K562 (cell line): ENCODE data around the gene SLC35G2. TPM values are rescaled to one million over a fixed set of nuclear protein-coding genes. Genes with fewer than 3 reads are reported as not detected.
"Not testable (repeated sequence)": the region's sequence is repeated elsewhere in the genome, so short reads cannot be mapped to it uniquely, and the experiment has no call there.

ENCODE experiments used
- ATAC-seq: fragments of 200-7000 bp; cut with Tn5 transposase; 3 replicates; pipeline ENCODE4 v1.9.1; 2020; ENCODE audit warnings: moderate library complexity
- BruUV-seq: library from RNA; stranded (reverse); fragments of 400-500 nt; replicated peaks from 2 replicates; lab custom pipeline; 2021; lab: Mats Ljungman, UMichigan
- CTCF ChIA-PET: fragments of 300-600 bp; formaldehyde crosslinking; extraction: SDS; loops from one replicate; lab custom pipeline; 2021; ENCODE audit warnings: low intra/inter-chr PET ratio; lab: Yijun Ruan, JAX
- POLR2A ChIA-PET: fragments of 300-600, 350-650 bp; sonication (Branson Sonifier 250); formaldehyde crosslinking; extraction: SDS; loops from one replicate; lab custom pipeline; 2021; ENCODE audit warnings: antibody characterized with exemption, inconsistent platforms; lab: Yijun Ruan, JAX
- DNase-seq, 4 experiments: peaks; one replicate each; pipeline versions ENCODE4 v3.0.0 to v3.0.0-alpha.2; 2011 to 2018; ENCODE audit warnings: low spot score in 3 of 4, mixed read lengths in 3 of 4; ENCODE audit errors: extremely low read depth in 1 of 4
- FAIRE-seq: peaks from 2 replicates; lab custom pipeline; 2011; peaks lifted over from hg19 to GRCh38; lab: Jason Lieb, UNC
- H2AFZ ChIP-seq: 2 replicates; pipeline ENCODE4 v1.6.0; 2011; ENCODE audit warnings: low read depth, low read length, control low read depth, inconsistent platforms
- H3K27ac ChIP-seq: fragments of 200-600 bp; 3 replicates; pipeline ENCODE4 v1.8.0; 2011; ENCODE audit warnings: low read depth, mild to moderate bottlenecking, control low read depth, inconsistent platforms, low read length, moderate library complexity, mixed read lengths; ENCODE audit errors: extremely low read depth
- H3K27me3 ChIP-seq, 2 experiments: fragments of 300-600 bp in 1 of 2; 2 replicates in 1 of 2; 3 replicates in 1 of 2; pipeline versions ENCODE4 v1.6.0 to v1.8.0; 2011; ENCODE audit warnings: inconsistent platforms in 2 of 2, low read length in 2 of 2, mild to moderate bottlenecking in 1 of 2, mixed read lengths in 1 of 2, moderate library complexity in 1 of 2; ENCODE audit not compliant: control insufficient read depth in 2 of 2, insufficient read depth in 2 of 2
- H3K36me3 ChIP-seq: fragments of 300-600 bp; 3 replicates; pipeline ENCODE4 v1.8.0; 2011; ENCODE audit warnings: mild to moderate bottlenecking, low read length, inconsistent platforms; ENCODE audit not compliant: control insufficient read depth, insufficient read depth
- H3K4me1 ChIP-seq, 2 experiments: fragments of 200-600 bp in 1 of 2; replicated peaks in 1 of 2; 2 replicates in 1 of 2; 3 replicates in 1 of 2; pipeline versions ENCODE4 v1.5.1 to v1.8.0; 2011; ENCODE audit warnings: inconsistent platforms in 2 of 2, low read length in 2 of 2, mild to moderate bottlenecking in 1 of 2, mixed read lengths in 1 of 2, moderate library complexity in 1 of 2; ENCODE audit not compliant: control insufficient read depth in 2 of 2, insufficient read depth in 2 of 2
- H3K4me2 ChIP-seq: 2 replicates; pipeline ENCODE4 v1.6.1; 2011; ENCODE audit warnings: low read length, control low read depth, inconsistent platforms, mixed read lengths; ENCODE audit not compliant: insufficient read depth
- H3K4me3 ChIP-seq: fragments of 200-600 bp; sonication (generic), shearing (Covaris generic); 2 replicates; pipeline ENCODE4 v1.5.1; 2016; ENCODE audit warnings: control low read depth, inconsistent platforms
- H3K79me2 ChIP-seq: fragments of 200-600 bp; 3 replicates; pipeline ENCODE4 v1.8.0; 2011; ENCODE audit warnings: low read length, inconsistent platforms; ENCODE audit not compliant: control insufficient read depth, insufficient read depth
- H3K9ac ChIP-seq, 2 experiments: 2 replicates each; pipeline versions ENCODE4 v1.6.0 to v1.6.1; 2011; ENCODE audit warnings: low read depth in 2 of 2, low read length in 2 of 2, control low read depth in 1 of 2, inconsistent platforms in 1 of 2, mild to moderate bottlenecking in 1 of 2, mixed read lengths in 1 of 2; ENCODE audit not compliant: insufficient read depth in 1 of 2
- H3K9me1 ChIP-seq: one replicate; pipeline ENCODE4 v1.6.0; 2011; ENCODE audit warnings: inconsistent platforms, mild to moderate bottlenecking, low read length, moderate library complexity; ENCODE audit not compliant: control insufficient read depth, insufficient read depth
- H3K9me3 ChIP-seq: replicated peaks from 2 replicates; pipeline ENCODE4 v1.5.1; 2011; ENCODE audit warnings: low read depth, low read length, inconsistent platforms; ENCODE audit not compliant: control insufficient read depth, insufficient read depth
- H4K20me1 ChIP-seq: replicated peaks from 2 replicates; pipeline ENCODE4 v1.6.1; 2011; ENCODE audit warnings: low read length, inconsistent platforms, mixed read lengths; ENCODE audit not compliant: control insufficient read depth, insufficient read depth
- KDM2B ChIP-seq: fragments of 250-450 bp; sonication (Bioruptor Pico); IDR thresholded peaks from 2 replicates; pipeline ENCODE4 v1.8.0; 2021; ENCODE audit warnings: mild to moderate bottlenecking, moderate library complexity
- PPARD ChIP-seq: fragments of 250-450 bp; sonication (Bioruptor Pico); IDR thresholded peaks from 2 replicates; pipeline ENCODE4 v1.8.0; 2022; ENCODE audit warnings: inconsistent platforms, mild to moderate bottlenecking, moderate library complexity
- SAFB2 ChIP-seq: fragments of 200-400 bp; formaldehyde crosslinking; IDR thresholded peaks from 2 replicates; pipeline ENCODE4 v1.6.1; 2018; ENCODE audit warnings: borderline replicate concordance, low read length, low read depth, moderate library complexity; ENCODE audit not compliant: severe bottlenecking
- SAP30 ChIP-seq: fragments of 200-600 bp; sonication (generic); IDR thresholded peaks from 2 replicates; pipeline ENCODE4 v1.6.1; 2012; ENCODE audit warnings: borderline replicate concordance, low read depth, mild to moderate bottlenecking, moderate library complexity, low read length, control low read depth, inconsistent platforms; ENCODE audit not compliant: insufficient read depth, poor library complexity, severe bottlenecking
- SRSF7 ChIP-seq: fragments of 200-400 bp; formaldehyde crosslinking; optimal IDR thresholded peaks from 2 replicates; pipeline ENCODE3; 2017; ENCODE audit warnings: mild to moderate bottlenecking, low read depth, low read length
- XRCC3 ChIP-seq: fragments of 450-650 bp; IDR thresholded peaks from 2 replicates; pipeline ENCODE4 v1.6.1; 2017; ENCODE audit warnings: mild to moderate bottlenecking, moderate library complexity
- ZNF12 ChIP-seq: sonication (generic); formaldehyde crosslinking; IDR thresholded peaks from 2 replicates; pipeline ENCODE4 v1.4.0; 2020; ENCODE audit warnings: mild to moderate bottlenecking, missing genetic modification reagents
- ZNF75A ChIP-seq: fragments of 450-650 bp; formaldehyde crosslinking; IDR thresholded peaks from 2 replicates; pipeline ENCODE4 v1.4.0; 2020; ENCODE audit warnings: mild to moderate bottlenecking
- WGBS: fragments of 100-300 bp; shearing (Covaris generic); methylation state at CpG from one replicate; pipeline ENCODE4 v1.1.6; 2016; ENCODE audit warnings: low coverage, mixed read lengths; ENCODE audit not compliant: insufficient coverage; ENCODE audit errors: missing lambda C conversion rate; 5-methylcytosine and 5-hydroxymethylcytosine counted together
- in situ Hi-C: fragments of 300-500 bp; cut with MboI; formaldehyde crosslinking; loops from 4 replicates; pipeline ENCODE4 v1.15.0; 2018; ENCODE audit warnings: inconsistent platforms, mixed read lengths
- intact Hi-C: fragments of 100-400 bp; cut with micrococcal nuclease; formaldehyde crosslinking; loops from 2 replicates; pipeline ENCODE4 v1.14.2; 2022
- polyA plus RNA-seq, 8 experiments: library from polyadenylated mRNA; depleted of rRNA in 4 of 8; stranded (reverse) in 5 of 8; unstranded in 3 of 8; fragments of >200 nt; fragmentation: Nextera tagmentation in 2 of 8; fragmentation: Illumina TruSeq in 1 of 8; extraction: Ambion mirVana in 2 of 8; extraction: Trizol in 1 of 8; gene quantifications; 2 replicates each; pipeline versions ENCODE4 v1.2.1 to v1.2.3, GENCODE V29; 2011 to 2014; ENCODE audit warnings: inconsistent platforms in 1 of 8, missing spikeins in 1 of 8
- total RNA-seq, 7 experiments: library from RNA; depleted of rRNA in 6 of 7; stranded (reverse); fragments of >200 nt in 6 of 7; fragmentation: Illumina TruSeq in 2 of 7; extraction: Trizol in 2 of 7; gene quantifications; 2 replicates each; pipeline versions ENCODE4 v1.2.1 to v1.2.3, GENCODE V29; 2011 to 2021; ENCODE audit warnings: low replicate concordance in 1 of 7
- TF ChIP-seq, protein P1 (sequence below): fragments of 450-650 bp; IDR thresholded peaks from 2 replicates; pipeline ENCODE4 v1.6.1; 2016; ENCODE audit warnings: mild to moderate bottlenecking, moderate library complexity

SLC35G2 gene
- total and polyA plus RNA-seq, 9 of the 15 experiments (the other 6 are each of a cell fraction or from before 2014, with no cell fraction given), result 2.6 to 5.9 (median 3.2) TPM

GRCh38 chr3:136893848-136894443 lies 75.0 kb downstream of the SLC35G2 start (continued):
- TF ChIP-seq, protein P1, sequence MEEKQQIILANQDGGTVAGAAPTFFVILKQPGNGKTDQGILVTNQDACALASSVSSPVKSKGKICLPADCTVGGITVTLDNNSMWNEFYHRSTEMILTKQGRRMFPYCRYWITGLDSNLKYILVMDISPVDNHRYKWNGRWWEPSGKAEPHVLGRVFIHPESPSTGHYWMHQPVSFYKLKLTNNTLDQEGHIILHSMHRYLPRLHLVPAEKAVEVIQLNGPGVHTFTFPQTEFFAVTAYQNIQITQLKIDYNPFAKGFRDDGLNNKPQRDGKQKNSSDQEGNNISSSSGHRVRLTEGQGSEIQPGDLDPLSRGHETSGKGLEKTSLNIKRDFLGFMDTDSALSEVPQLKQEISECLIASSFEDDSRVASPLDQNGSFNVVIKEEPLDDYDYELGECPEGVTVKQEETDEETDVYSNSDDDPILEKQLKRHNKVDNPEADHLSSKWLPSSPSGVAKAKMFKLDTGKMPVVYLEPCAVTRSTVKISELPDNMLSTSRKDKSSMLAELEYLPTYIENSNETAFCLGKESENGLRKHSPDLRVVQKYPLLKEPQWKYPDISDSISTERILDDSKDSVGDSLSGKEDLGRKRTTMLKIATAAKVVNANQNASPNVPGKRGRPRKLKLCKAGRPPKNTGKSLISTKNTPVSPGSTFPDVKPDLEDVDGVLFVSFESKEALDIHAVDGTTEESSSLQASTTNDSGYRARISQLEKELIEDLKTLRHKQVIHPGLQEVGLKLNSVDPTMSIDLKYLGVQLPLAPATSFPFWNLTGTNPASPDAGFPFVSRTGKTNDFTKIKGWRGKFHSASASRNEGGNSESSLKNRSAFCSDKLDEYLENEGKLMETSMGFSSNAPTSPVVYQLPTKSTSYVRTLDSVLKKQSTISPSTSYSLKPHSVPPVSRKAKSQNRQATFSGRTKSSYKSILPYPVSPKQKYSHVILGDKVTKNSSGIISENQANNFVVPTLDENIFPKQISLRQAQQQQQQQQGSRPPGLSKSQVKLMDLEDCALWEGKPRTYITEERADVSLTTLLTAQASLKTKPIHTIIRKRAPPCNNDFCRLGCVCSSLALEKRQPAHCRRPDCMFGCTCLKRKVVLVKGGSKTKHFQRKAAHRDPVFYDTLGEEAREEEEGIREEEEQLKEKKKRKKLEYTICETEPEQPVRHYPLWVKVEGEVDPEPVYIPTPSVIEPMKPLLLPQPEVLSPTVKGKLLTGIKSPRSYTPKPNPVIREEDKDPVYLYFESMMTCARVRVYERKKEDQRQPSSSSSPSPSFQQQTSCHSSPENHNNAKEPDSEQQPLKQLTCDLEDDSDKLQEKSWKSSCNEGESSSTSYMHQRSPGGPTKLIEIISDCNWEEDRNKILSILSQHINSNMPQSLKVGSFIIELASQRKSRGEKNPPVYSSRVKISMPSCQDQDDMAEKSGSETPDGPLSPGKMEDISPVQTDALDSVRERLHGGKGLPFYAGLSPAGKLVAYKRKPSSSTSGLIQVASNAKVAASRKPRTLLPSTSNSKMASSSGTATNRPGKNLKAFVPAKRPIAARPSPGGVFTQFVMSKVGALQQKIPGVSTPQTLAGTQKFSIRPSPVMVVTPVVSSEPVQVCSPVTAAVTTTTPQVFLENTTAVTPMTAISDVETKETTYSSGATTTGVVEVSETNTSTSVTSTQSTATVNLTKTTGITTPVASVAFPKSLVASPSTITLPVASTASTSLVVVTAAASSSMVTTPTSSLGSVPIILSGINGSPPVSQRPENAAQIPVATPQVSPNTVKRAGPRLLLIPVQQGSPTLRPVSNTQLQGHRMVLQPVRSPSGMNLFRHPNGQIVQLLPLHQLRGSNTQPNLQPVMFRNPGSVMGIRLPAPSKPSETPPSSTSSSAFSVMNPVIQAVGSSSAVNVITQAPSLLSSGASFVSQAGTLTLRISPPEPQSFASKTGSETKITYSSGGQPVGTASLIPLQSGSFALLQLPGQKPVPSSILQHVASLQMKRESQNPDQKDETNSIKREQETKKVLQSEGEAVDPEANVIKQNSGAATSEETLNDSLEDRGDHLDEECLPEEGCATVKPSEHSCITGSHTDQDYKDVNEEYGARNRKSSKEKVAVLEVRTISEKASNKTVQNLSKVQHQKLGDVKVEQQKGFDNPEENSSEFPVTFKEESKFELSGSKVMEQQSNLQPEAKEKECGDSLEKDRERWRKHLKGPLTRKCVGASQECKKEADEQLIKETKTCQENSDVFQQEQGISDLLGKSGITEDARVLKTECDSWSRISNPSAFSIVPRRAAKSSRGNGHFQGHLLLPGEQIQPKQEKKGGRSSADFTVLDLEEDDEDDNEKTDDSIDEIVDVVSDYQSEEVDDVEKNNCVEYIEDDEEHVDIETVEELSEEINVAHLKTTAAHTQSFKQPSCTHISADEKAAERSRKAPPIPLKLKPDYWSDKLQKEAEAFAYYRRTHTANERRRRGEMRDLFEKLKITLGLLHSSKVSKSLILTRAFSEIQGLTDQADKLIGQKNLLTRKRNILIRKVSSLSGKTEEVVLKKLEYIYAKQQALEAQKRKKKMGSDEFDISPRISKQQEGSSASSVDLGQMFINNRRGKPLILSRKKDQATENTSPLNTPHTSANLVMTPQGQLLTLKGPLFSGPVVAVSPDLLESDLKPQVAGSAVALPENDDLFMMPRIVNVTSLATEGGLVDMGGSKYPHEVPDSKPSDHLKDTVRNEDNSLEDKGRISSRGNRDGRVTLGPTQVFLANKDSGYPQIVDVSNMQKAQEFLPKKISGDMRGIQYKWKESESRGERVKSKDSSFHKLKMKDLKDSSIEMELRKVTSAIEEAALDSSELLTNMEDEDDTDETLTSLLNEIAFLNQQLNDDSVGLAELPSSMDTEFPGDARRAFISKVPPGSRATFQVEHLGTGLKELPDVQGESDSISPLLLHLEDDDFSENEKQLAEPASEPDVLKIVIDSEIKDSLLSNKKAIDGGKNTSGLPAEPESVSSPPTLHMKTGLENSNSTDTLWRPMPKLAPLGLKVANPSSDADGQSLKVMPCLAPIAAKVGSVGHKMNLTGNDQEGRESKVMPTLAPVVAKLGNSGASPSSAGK, result no peak
- TF ChIP-seq SAP30 (no peak), XRCC3 (no peak), KDM2B (CRISPR knock-in tag) (no peak), ZNF75A (no peak), PPARD (CRISPR knock-in tag) (no peak), SRSF7 (no peak), SAFB2 (no peak), ZNF12 (CRISPR knock-in tag) (no peak)

DNA sequence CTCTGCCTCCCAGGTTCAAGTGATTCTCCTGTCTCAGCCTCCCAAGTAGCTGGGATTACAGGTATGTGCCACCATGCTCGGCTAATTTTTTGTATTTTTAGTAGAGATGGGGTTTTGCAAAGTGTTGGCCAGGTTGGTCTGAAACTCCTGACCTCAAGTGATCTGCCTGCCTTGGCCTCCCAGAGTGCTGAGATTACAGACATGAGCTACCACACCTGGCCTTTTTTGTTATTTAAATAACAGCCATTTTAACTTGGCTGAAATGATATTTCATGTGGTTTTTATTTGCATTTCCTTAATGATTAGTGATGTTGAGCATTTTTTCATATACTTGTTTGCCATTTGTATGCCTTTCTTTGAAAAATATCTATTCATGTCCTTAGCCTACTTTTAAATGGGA lies 78.2 kb downstream of the SLC35G2 start:
- H3K36me3 ChIP-seq, H3K27me3 ChIP-seq, ATAC-seq, intact Hi-C loops, H3K9ac ChIP-seq, H3K9me3 ChIP-seq, H3K27ac ChIP-seq, CTCF ChIA-PET, POLR2A ChIA-PET, H2AFZ ChIP-seq, in situ Hi-C loops, BruUV-seq, H3K9me1 ChIP-seq, H3K4me3 ChIP-seq, FAIRE-seq, H3K4me2 ChIP-seq, DNase-seq: not testable (repeated sequence)
- peaks cover under 1 to 28% of the 10 kb centered on the region in 2 experiments; a peak in 4 of 5 replicates for H3K4me1 ChIP-seq
- peaks cover 37% of the 10 kb centered on the region for H4K20me1 ChIP-seq
- H3K79me2 ChIP-seq, result peaks cover 71% of the 10 kb centered on the region
- WGBS, result 75% methylated on average over 1 of the region's 1 CpG
